Left lobe of liver (tissue), 2 donors: Measurements from ENCODE around the gene SCFD2. TPM values are rescaled to one million over a fixed set of nuclear protein-coding genes. Genes with fewer than 3 reads are reported as not detected.
"Not testable (repeated sequence)": the region's sequence is repeated elsewhere in the genome, so short reads cannot be mapped to it uniquely, and the experiment has no call there.

Experiments
- ATAC-seq: fragments of 200-7000 bp; cut with Tn5 transposase; one replicate; pipeline ENCODE4 v1.9.1; 2020; ENCODE audit warnings: mild to moderate bottlenecking, moderate library complexity
- DNase-seq: peaks from one replicate; pipeline ENCODE4 v3.0.0-alpha.2; 2020; ENCODE audit warnings: low spot score
- total RNA-seq: library from RNA; stranded (reverse); gene quantifications from one replicate; pipeline ENCODE4 v1.2.1, GENCODE V29; 2021
- donor health status: DM: no; HTN: no; CAD: no; lungs with moderate emphysema.
- donor health status: DM: no; HTN: yes; CAD: no.

Gene SCFD2
- 9.4 TPM for total RNA-seq

GRCh38 chr4:53365486-53366300 lies at the start of gene SCFD2:
Gene SCFD2, minus strand, starts transcription at chr4:53366061.
- ATAC-seq = peak; percentile 100
- DNase-seq = peak; percentile 98

DNA sequence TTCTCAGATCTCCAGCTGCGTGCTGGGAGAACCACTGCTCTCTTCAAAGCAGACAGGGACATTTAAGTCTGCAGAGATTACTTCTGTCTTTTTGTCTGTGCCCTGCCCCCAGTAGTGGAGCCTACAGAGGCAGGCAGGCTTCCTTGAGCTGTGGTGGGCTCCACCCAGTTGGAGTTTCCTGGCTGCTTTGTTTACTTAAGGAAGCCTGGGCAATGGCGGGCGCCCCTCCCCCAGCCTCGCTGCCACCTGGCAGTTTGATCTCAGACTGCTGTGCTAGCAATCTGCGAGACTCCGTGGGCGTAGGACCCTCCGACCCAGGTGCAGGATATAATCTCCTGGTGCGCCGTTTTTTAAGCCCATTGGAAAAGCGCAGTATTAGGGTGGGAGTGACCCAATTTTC lies 43.6 kb upstream of the SCFD2 start:
- not testable (repeated sequence) for ATAC-seq, DNase-seq

DNA sequence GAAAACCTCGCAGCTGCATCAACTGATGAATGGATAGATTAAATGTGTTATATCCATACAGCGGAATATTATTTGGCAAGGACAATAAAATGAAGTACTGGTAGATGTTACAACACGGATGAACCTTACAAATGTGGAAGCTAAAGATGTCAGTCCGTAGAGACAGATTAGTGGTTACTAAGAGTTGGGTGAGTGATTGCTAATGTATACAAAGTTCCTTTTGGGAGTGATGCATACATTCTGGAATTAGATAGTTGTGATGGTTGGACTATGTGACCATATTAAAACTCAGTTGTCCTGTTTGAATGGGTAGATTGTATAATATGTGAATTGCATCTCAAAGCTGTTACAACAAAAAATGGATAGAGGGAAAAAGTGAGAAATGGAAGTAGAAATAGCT lies 14.4 kb upstream of the SCFD2 start:
- no peak for DNase-seq
- no peak for ATAC-seq

DNA sequence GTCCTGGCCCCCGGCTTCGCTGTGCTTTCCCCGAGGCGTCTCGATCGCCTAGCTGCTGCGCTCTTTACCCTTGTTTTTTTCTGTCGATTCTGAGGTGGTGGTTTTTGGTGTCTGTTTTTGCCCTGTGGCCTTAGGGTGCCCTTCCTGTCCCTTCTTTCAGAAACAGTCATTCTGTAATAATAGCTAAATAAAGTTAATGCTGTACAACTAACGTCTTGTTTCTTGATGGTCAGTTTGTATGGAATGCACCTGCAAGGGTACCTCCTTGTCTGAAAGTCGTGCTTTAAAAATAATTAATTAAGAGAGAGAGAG lies 12.3 kb upstream of the SCFD2 start:
- DNase-seq (no peak), ATAC-seq (no peak)

- ATAC-seq (peak; percentile 98), DNase-seq (peak; percentile 97)
These were observed 11.7 kb upstream of the SCFD2 start, which contains the start of gene FIP1L1 for GRCh38 chr4:53377319-53378170. Gene FIP1L1, plus strand, starts transcription at chr4:53377641. Its CDS starts 198 bp downstream, at chr4:53377839.

GRCh38 chr4:53376900-53377299 lies 11.0 kb upstream of the SCFD2 start:
- DNase-seq (no peak), ATAC-seq (no peak)

DNA sequence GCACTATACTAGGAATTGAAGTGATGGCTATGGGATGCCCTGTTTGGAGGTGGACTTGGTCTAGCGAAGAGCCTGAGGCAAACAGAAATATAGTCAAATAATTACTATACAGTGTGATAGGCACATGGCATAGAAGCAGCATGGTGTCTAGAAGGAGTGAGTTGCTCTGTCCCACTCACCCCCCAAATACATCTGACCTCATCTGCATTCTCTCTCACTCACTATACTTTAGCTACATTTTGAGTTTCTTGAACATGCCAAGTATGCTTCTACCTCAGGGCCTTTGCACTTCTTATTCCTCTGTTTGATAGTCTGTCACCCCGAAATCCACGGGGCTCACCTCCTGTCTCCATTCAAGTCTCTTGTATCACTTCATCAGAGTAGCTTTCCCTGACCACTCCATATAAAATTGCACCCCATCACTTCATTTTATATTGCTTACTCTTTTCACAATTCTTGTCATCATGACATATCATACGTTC lies 9.0 kb upstream of the SCFD2 start:
- ATAC-seq (no peak), DNase-seq (no peak)

GRCh38 chr4:53371843-53372521 lies 6.1 kb upstream of the SCFD2 start:
- DNase-seq = no peak
- no peak for ATAC-seq

DNA sequence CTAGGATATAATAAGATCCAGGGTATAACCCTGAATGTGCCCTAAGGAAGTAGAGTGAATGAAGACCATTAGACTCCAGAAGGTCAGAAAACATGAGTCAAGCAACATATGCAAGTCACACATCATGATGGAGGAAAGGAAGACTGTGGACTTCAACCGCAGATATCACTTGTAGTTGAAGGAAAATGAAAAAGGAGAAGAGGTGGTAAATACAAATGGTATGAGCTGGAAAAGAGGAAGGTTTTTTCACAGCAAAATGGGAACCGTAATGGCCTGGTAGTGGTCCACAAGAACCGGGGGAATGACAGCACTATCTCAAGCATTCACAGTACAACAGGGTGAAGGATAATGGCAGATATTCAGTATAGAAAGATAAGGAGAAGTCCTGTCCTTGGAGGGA lies 5.2 kb upstream of the SCFD2 start:
- no peak for ATAC-seq
- DNase-seq = no peak

- no peak for ATAC-seq
- no peak for DNase-seq
These were observed 1.9 kb upstream of the SCFD2 start for GRCh38 chr4:53367721-53368120.

DNA sequence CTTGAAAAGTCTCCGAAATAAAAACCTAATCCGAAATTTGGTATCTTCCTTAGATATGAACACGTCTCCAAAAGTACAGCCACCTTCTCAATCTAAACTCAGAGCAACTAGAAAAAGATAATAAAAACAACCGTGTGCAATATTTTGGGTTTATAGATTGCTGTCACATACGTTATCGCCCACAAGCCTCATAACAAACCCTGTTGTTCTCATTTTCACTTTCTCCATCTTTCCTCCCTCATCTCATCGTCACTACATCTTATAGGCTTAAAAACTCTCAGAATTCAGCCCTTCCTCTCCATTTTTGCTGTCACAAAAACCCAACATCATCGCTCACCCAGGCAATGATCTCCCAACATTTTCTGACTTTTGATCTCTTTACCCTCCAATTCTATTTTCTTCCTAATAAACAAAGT lies 448 bp upstream of the SCFD2 start:
- ATAC-seq (no peak), DNase-seq (no peak)

GRCh38 chr4:53365121-53365485 lies 758 bp downstream of the SCFD2 start:
- ATAC-seq (peak; percentile 40), DNase-seq (no peak)

DNA sequence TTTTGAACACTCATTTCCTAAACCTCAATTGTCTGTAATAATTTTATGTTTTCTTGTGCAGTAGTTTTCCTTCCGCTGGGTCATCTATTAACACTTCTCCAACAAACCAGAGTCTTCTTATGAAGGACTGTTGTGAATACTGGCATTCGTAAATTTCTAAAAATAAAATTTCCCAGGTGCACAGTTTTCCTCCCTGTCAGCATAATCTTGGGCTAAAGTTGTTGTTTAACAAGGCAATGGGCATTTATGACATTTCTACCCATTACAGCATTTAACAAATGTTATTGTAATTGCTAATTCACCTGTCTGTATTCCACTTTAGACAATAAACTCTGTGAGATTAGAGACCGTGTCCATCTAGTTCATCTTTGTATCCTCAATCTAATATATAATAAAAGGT lies 1.2 kb downstream of the SCFD2 start:
- ATAC-seq (no peak), DNase-seq (no peak)

DNA sequence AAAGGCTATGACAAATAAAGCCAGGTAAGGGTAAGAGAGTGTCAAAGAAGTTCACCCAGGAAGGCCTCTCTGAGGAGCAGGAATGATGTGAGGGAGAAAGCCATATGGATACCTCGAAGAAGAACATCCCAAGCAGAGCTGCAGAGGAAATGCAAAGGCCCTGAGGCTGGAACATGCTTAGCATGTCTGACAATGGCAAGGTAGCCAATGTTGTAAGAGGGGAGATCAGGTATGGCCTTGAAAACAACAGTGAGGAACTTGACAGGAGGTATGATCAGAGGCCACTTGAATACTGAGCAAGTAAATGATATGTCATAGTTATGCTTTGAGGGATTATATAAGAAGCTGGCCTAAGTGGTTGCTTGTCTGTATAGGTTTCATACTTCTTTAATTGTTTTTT lies 3.8 kb downstream of the SCFD2 start:
- DNase-seq (no peak), ATAC-seq (no peak)

GRCh38 chr4:53361451-53361850 lies 4.4 kb downstream of the SCFD2 start:
- ATAC-seq (no peak), DNase-seq (no peak)

- DNase-seq (no peak), ATAC-seq (no peak)
These were observed 9.8 kb downstream of the SCFD2 start for GRCh38 chr4:53355930-53356521.

DNA sequence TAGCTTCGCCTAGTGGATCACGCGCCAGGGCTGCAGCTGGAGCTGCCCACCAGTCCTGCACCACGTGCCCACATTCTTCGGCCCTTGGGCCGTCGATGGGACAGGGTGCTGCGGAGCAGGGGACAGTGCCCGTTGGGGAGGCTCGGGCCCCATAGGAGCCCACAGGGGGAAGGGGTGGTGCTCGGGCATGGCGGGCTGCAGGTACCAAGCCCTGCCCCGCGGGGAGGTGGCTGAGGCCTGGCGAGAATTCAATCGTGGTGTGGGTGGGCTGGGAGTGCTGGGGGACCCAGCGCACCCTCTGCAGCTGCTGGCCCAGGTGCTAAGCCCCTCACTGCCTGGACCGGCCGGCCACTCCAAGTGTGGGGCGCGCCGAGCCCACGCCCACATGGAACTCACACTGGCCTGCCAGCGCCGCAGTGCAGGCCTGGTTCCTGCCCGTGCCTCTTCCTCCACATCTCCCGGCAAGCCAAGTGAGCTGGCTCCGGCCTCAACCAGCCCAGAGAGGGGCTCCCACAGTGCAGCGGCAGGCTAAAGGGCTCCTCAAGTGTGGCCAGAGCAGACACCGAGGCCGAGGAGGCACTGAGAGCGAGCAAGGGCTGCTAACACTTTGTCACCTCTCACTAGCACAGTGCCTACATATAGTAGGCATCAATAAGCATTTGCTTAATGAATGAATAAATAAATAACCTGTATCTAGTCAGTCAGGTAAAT lies 11.7 kb downstream of the SCFD2 start:
- DNase-seq (no peak), ATAC-seq (no peak)

DNA sequence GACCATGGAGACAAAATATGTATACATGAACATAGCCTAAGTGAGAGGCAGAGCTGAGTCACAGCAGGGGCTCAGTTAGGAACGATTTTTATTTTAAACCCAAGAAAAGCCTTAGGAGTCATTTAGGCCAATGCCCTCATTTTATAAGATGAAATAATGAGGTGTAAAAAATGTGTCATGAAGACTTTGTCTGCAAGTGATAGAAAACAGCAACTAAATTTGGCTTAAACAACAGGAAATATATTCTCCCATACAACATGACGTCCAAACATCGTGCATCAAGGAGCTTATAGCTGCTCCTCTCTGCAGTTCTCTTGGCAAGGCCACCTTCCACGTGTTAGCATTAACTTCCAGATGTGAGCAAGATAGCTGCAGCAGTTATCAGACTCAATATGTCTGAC lies 16.8 kb downstream of the SCFD2 start:
- ATAC-seq (no peak), DNase-seq (no peak)

DNA sequence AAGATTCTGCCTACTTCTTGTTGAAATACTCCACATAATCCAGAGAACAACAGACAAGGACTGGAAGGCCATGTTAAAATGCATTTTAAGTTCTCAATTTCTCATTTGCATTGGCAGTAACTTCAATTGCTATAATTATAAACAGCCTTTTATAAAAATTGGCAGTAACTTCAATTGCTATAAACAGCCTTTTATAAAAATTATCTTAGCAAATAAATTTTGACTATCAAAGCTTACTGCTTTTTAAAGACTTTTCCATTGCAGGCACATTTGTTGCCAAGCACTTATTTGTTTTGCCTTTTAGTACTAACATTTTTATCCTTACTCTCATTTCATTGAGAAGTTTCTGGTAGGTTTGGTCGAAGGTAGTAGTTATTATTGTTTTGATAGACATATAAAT lies 17.8 kb downstream of the SCFD2 start:
- ATAC-seq = no peak

More for the DNA sequence above, 17.8 kb downstream of the SCFD2 start:
- no peak for DNase-seq
